Activated CD8-positive, alpha-beta T cell treated with anti-CD3 and anti-CD28 coated beads, Interleukin-2, amount 10 ng/mL, durations not matched to agents 7 days and 5 days (primary cell): ENCODE data around the gene AQP10. TPM values are rescaled to one million over a fixed set of nuclear protein-coding genes. Genes with fewer than 3 reads are reported as not detected.

Source experiments
- ATAC-seq: fragments of 150-1000 bp; cut with Tn5 transposase; one replicate; pipeline ENCODE4 v1.10.0; 2021; ENCODE audit warnings: moderate library complexity
- CTCF ChIA-PET: fragments of 350-600 bp; sonication (Branson Sonifier 250); formaldehyde crosslinking; loops from one replicate; lab custom pipeline; 2021; ENCODE audit warnings: antibody characterized with exemption; lab: Charles Lee
- POLR2A ChIA-PET: fragments of 350-600 bp; sonication (Branson Sonifier 250); formaldehyde crosslinking; loops from one replicate; lab custom pipeline; 2021; ENCODE audit warnings: antibody characterized with exemption; lab: Charles Lee
- DNase-seq: peaks from one replicate; pipeline ENCODE4 v3.0.0-alpha.2; 2020
- H3K27ac Mint-ChIP-seq: one replicate; pipeline ENCODE4 v1.8.0; 2021; ENCODE audit warnings: mild to moderate bottlenecking, mixed read lengths
- H3K27me3 Mint-ChIP-seq: one replicate; pipeline ENCODE4 v1.8.0; 2021; ENCODE audit warnings: low read depth, mixed read lengths
- H3K36me3 Mint-ChIP-seq: one replicate; pipeline ENCODE4 v1.8.0; 2021; ENCODE audit warnings: low read depth, mixed read lengths
- H3K4me1 Mint-ChIP-seq: one replicate; pipeline ENCODE4 v1.8.0; 2021; ENCODE audit warnings: low read depth, mixed read lengths
- H3K4me3 Mint-ChIP-seq: one replicate; pipeline ENCODE4 v1.8.0; 2021; ENCODE audit warnings: mild to moderate bottlenecking, mixed read lengths
- H3K9me3 Mint-ChIP-seq: one replicate; pipeline ENCODE4 v1.8.0; 2022; ENCODE audit warnings: mixed read lengths; ENCODE audit not compliant: insufficient read depth
- total RNA-seq, 2 experiments: library from RNA; stranded (reverse); gene quantifications; one replicate each; pipeline ENCODE4 v1.2.3, GENCODE V29; 2021

The AQP10 gene
- total RNA-seq, 2 experiments from 2014 or later, result not detected

GRCh38 chr1:154347961-154348360 is 27.1 kb downstream of the AQP10 start:
- Mint-ChIP-seq H3K4me3 (no peak overlapping the region), H3K36me3 (peaks cover 62% of the 10 kb centered on the region), H3K9me3 (no peaks in the 10 kb centered on the region), H3K27ac (no peak overlapping the region), H3K27me3 (peaks cover 6% of the 10 kb centered on the region), H3K4me1 (peaks cover 44% of the 10 kb centered on the region)
- ChIA-PET POLR2A (no interaction called here), CTCF (interaction anchor here (1.6 to 13.1 kb wide), 3 partner anchors 13 to 131 kb away, joined by 6 to 158 read pairs (median 85); partner anchors contain the start of gene ATP8B2)
- no peak for ATAC-seq
- DNase-seq, result no peak

GRCh38 chr1:154348429-154349076 is 27.7 kb downstream of the AQP10 start:
- Mint-ChIP-seq H3K27ac (no peak overlapping the region), H3K27me3 (peaks cover 11% of the 10 kb centered on the region), H3K36me3 (peaks cover 56% of the 10 kb centered on the region), H3K4me3 (no peak overlapping the region), H3K4me1 (peaks cover 44% of the 10 kb centered on the region), H3K9me3 (no peaks in the 10 kb centered on the region)
- CTCF ChIA-PET, result interaction anchor here (0.9 to 13.1 kb wide), 4 partner anchors 13 to 150 kb away, joined by 4 to 158 read pairs (median 46); partner anchors contain the start of gene ATP8B2
- DNase-seq (no peak), ATAC-seq (no peak)
- POLR2A ChIA-PET, result no interaction called here

- ATAC-seq (no peak), DNase-seq (no peak)
- Mint-ChIP-seq H3K4me3 (no peak overlapping the region), H3K4me1 (peaks cover 44% of the 10 kb centered on the region), H3K27me3 (peaks cover 17% of the 10 kb centered on the region), H3K9me3 (no peaks in the 10 kb centered on the region), H3K36me3 (peaks cover 50% of the 10 kb centered on the region), H3K27ac (no peak overlapping the region)
- ChIA-PET POLR2A (no interaction called here), CTCF (interaction anchor here (0.9 to 13.1 kb wide), 3 partner anchors 14 to 150 kb away, joined by 4 to 158 read pairs (median 6); no protein-coding TSS in a partner anchor)
These were observed 28.2 kb downstream of the AQP10 start for GRCh38 chr1:154349121-154349520.

- CTCF ChIA-PET, result interaction anchor here (1.9 to 13.1 kb wide), 3 partner anchors 15 to 196 kb away, joined by 4 to 158 read pairs (median 8); no protein-coding TSS in a partner anchor
- Mint-ChIP-seq H3K9me3 (no peaks in the 10 kb centered on the region), H3K4me1 (peaks cover 33% of the 10 kb centered on the region), H3K4me3 (no peak overlapping the region), H3K27me3 (peaks cover 23% of the 10 kb centered on the region), H3K27ac (no peak overlapping the region), H3K36me3 (peaks cover 38% of the 10 kb centered on the region)
- no peak for ATAC-seq
- DNase-seq, result no peak
- POLR2A ChIA-PET, result no interaction called here
These were observed 29.5 kb downstream of the AQP10 start for GRCh38 chr1:154350383-154350782.

GRCh38 chr1:154351363-154352068 is 30.6 kb downstream of the AQP10 start:
- Mint-ChIP-seq H3K4me3 (no peak overlapping the region), H3K27me3 (peaks cover 23% of the 10 kb centered on the region), H3K27ac (no peak overlapping the region), H3K9me3 (no peaks in the 10 kb centered on the region), H3K36me3 (peaks cover 27% of the 10 kb centered on the region), H3K4me1 (peaks cover 23% of the 10 kb centered on the region)
- ChIA-PET POLR2A (interaction anchor here (1.7 kb wide), 1 partner anchor 35 kb away, joined by 7 read pairs; no protein-coding TSS in a partner anchor), CTCF (interaction anchor here (0.9 to 13.1 kb wide), 5 partner anchors 16 to 216 kb away, joined by 3 to 158 read pairs (median 4); partner anchors contain the start of gene CHRNB2)
- DNase-seq (no peak), ATAC-seq (no peak)

GRCh38 chr1:154352245-154352580 is 31.3 kb downstream of the AQP10 start:
- peaks cover 23% of the 10 kb centered on the region for H3K36me3 Mint-ChIP-seq
- H3K4me3 Mint-ChIP-seq, result peak overlapping the region; percentile 66
- ChIA-PET CTCF (interaction anchor here (0.9 to 13.1 kb wide), 7 partner anchors 8 to 216 kb away, joined by 3 to 158 read pairs (median 4); partner anchors contain the start of gene CHRNB2), POLR2A (interaction anchor here (1.7 kb wide), 1 partner anchor 34 kb away, joined by 7 read pairs; no protein-coding TSS in a partner anchor)
- peaks cover 23% of the 10 kb centered on the region for H3K27me3 Mint-ChIP-seq
- H3K4me1 Mint-ChIP-seq, result peaks cover 22% of the 10 kb centered on the region
- no peak for DNase-seq
- no peak for ATAC-seq
- no peak overlapping the region for H3K27ac Mint-ChIP-seq
- H3K9me3 Mint-ChIP-seq, result no peaks in the 10 kb centered on the region

GRCh38 chr1:154352581-154353459 is 31.9 kb downstream of the AQP10 start:
- no peaks in the 10 kb centered on the region for H3K9me3 Mint-ChIP-seq
- peak overlapping the region; percentile 45 for H3K27ac Mint-ChIP-seq
- ATAC-seq (peak; percentile 73), DNase-seq (peak; percentile 49)
- ChIA-PET POLR2A (interaction anchor here (1.7 kb wide), 1 partner anchor 34 kb away, joined by 7 read pairs; no protein-coding TSS in a partner anchor), CTCF (interaction anchor here (0.9 to 13.1 kb wide), 8 partner anchors 9 to 153 kb away, joined by 3 to 158 read pairs (median 4); partner anchors contain the start of gene ATP8B2)
- peaks cover 22% of the 10 kb centered on the region for H3K4me1 Mint-ChIP-seq
- peaks cover 20% of the 10 kb centered on the region for H3K36me3 Mint-ChIP-seq
- H3K27me3 Mint-ChIP-seq, result peaks cover 23% of the 10 kb centered on the region
- H3K4me3 Mint-ChIP-seq, result peak overlapping the region; percentile 66

- Mint-ChIP-seq H3K9me3 (no peaks in the 10 kb centered on the region), H3K4me3 (peak overlapping the region; percentile 46), H3K27me3 (peaks cover 23% of the 10 kb centered on the region), H3K36me3 (peaks cover 14% of the 10 kb centered on the region), H3K27ac (peak overlapping the region; percentile 31), H3K4me1 (peaks cover 22% of the 10 kb centered on the region)
- CTCF ChIA-PET, result interaction anchor here (0.7 to 13.1 kb wide), 9 partner anchors 18 to 128 kb away, joined by 3 to 158 read pairs (median 4); partner anchors contain the start of gene ATP8B2
- ATAC-seq, result peak; percentile 48
- peak; percentile 40 for DNase-seq
- POLR2A ChIA-PET, result no interaction called here
These were observed 32.6 kb downstream of the AQP10 start for GRCh38 chr1:154353460-154353904.

- DNase-seq (no peak), ATAC-seq (no peak)
- ChIA-PET CTCF (interaction anchor here (0.7 to 13.1 kb wide), 8 partner anchors 8 to 125 kb away, joined by 3 to 158 read pairs (median 3); partner anchors contain the start of gene ATP8B2), POLR2A (no interaction called here)
- Mint-ChIP-seq H3K9me3 (no peaks in the 10 kb centered on the region), H3K4me1 (peaks cover 22% of the 10 kb centered on the region), H3K27ac (no peak overlapping the region), H3K27me3 (peaks cover 23% of the 10 kb centered on the region), H3K4me3 (no peak overlapping the region), H3K36me3 (peaks cover 9% of the 10 kb centered on the region)
These were observed 33.1 kb downstream of the AQP10 start for GRCh38 chr1:154353966-154354365.

GRCh38 chr1:154358519-154358918 is 37.6 kb downstream of the AQP10 start:
- POLR2A ChIA-PET, result no interaction called here
- no peak for DNase-seq
- no peaks in the 10 kb centered on the region for H3K9me3 Mint-ChIP-seq
- CTCF ChIA-PET, result no interaction called here
- no peak overlapping the region for H3K27ac Mint-ChIP-seq
- ATAC-seq, result no peak
- H3K27me3 Mint-ChIP-seq, result peaks cover 18% of the 10 kb centered on the region
- no peaks in the 10 kb centered on the region for H3K36me3 Mint-ChIP-seq
- no peak overlapping the region for H3K4me3 Mint-ChIP-seq
- peaks cover 6% of the 10 kb centered on the region for H3K4me1 Mint-ChIP-seq

- H3K9me3 Mint-ChIP-seq, result no peaks in the 10 kb centered on the region
- H3K36me3 Mint-ChIP-seq, result no peaks in the 10 kb centered on the region
- peaks cover 5% of the 10 kb centered on the region for H3K27me3 Mint-ChIP-seq
- H3K27ac Mint-ChIP-seq, result no peak overlapping the region
- POLR2A ChIA-PET, result no interaction called here
- no peak for ATAC-seq
- no peak for DNase-seq
- H3K4me3 Mint-ChIP-seq, result no peak overlapping the region
- CTCF ChIA-PET, result no interaction called here
- H3K4me1 Mint-ChIP-seq, result no peaks in the 10 kb centered on the region
These were observed 39.4 kb downstream of the AQP10 start for GRCh38 chr1:154360288-154360687.
